Lung (tissue), 12 donors: ENCODE data around the gene KCNMA1. TPM values are rescaled to one million over a fixed set of nuclear protein-coding genes. Genes with fewer than 3 reads are reported as not detected.
A peak's percentile ranks its signal among the peaks of the same experiment; 100 is the strongest.

Experiments used
- ATAC-seq: fragments of 200-7000 bp; cut with Tn5 transposase; one replicate; pipeline ENCODE4 v1.9.1; 2020; ENCODE audit warnings: moderate number of reproducible peaks; ENCODE audit not compliant: insufficient read depth, low FRiP score
- DNase-seq, 3 donors: peaks; one replicate each; pipeline ENCODE4 v3.0.0-alpha.2; 2013 to 2017
- H3K27ac ChIP-seq, 2 donors: one replicate each; pipeline ENCODE4 v1.5.1; 2013; ENCODE audit warnings: mild to moderate bottlenecking in 2 of 2, moderate library complexity in 2 of 2, control low read depth in 1 of 2, inconsistent platforms in 1 of 2, low read depth in 1 of 2, low read length in 1 of 2
- H3K27me3 ChIP-seq, 3 donors: one replicate each; pipeline ENCODE4 v1.5.1; 2013; ENCODE audit warnings: low read length in 2 of 3; ENCODE audit not compliant: control insufficient read depth in 3 of 3, insufficient read depth in 3 of 3
- H3K36me3 ChIP-seq, 4 donors: one replicate each; pipeline ENCODE4 v1.5.1; 2013; ENCODE audit warnings: low read length in 4 of 4, mild to moderate bottlenecking in 1 of 4, moderate library complexity in 1 of 4; ENCODE audit not compliant: control insufficient read depth in 4 of 4, insufficient read depth in 4 of 4
- H3K4me1 ChIP-seq, 5 donors: one replicate each; pipeline ENCODE4 v1.5.1; 2013; ENCODE audit warnings: low read length in 5 of 5, mild to moderate bottlenecking in 2 of 5, moderate library complexity in 1 of 5; ENCODE audit not compliant: control insufficient read depth in 5 of 5, insufficient read depth in 5 of 5
- H3K4me3 ChIP-seq: one replicate; pipeline ENCODE4 v1.5.1; 2013; ENCODE audit warnings: mild to moderate bottlenecking, control low read depth, moderate library complexity
- H3K9ac ChIP-seq, 2 donors: one replicate each; pipeline ENCODE4 v1.5.1; 2013; ENCODE audit warnings: low read length in 2 of 2, control low read depth in 1 of 2; ENCODE audit not compliant: insufficient read depth in 1 of 2
- H3K9me3 ChIP-seq, 4 donors: one replicate each; pipeline ENCODE4 v1.5.1; 2013; ENCODE audit warnings: low read length in 3 of 4, mild to moderate bottlenecking in 1 of 4, moderate library complexity in 1 of 4; ENCODE audit not compliant: control insufficient read depth in 4 of 4, insufficient read depth in 3 of 4
- WGBS, 2 donors: extraction: QIAGEN DNeasy Blood & Tissue Kit; methylation state at CpG; one replicate each; pipeline ENCODE4 v1.1.7; 2013; 5-methylcytosine and 5-hydroxymethylcytosine counted together
- polyA plus RNA-seq, 2 donors: library from polyadenylated mRNA; stranded (reverse); fragments of 200-250 nt; gene quantifications; one replicate each; pipeline ENCODE4 v1.2.1, GENCODE V29; 2013
- total RNA-seq, 2 donors: library from RNA; depleted of rRNA in 1 of 2; stranded (reverse); fragments of >200 nt in 1 of 2; gene quantifications; one replicate each; pipeline ENCODE4 v1.2.1, GENCODE V29; 2014 to 2021
- TF ChIP-seq, protein P1 (sequence below): IDR thresholded peaks from 2 replicates; pipeline ENCODE4 v1.5.1; 2012; ENCODE audit warnings: mild to moderate bottlenecking; ENCODE audit errors: control extremely low read depth, extremely low read depth
- donor health status: control.
- donor health status: control.
- donor health status: Bipolar disorder and iron deficiency.
- donor health status: healthy.
- donor health status: DM: yes; HTN: yes; CAD: no.

The KCNMA1 gene
- total and polyA plus RNA-seq, 4 donors, result 3.8 to 13.0 (median 5.5) TPM

DNA sequence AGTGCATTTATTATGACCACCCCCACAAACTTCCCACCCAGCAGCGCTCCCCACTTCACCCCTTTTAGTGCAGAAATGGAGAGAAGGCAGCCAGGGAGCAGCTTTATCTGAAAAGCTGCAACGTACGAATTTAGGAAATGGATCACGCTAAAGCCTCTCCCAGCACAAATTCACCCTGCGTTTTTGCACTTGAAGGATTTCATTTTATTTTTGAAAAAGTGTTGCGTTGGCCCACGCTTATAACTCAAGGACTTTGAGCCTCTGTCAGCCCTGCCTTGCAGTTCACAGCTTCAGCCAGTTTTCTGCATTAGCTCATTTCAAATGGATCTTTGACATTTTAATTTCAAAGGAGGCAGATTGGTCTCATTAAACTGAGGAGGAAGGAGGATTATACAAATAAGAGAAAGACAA lies 556.1 kb downstream of the KCNMA1 start:
- peak in 1 of 3 donors; percentile 40 for DNase-seq
- Histone ChIP-seq H3K4me3 (no peak overlapping the region), H3K4me1 (peaks cover 0 to 56% (median 4%) of the 10 kb centered on the region in 5 donors), H3K27ac (no peak overlapping the region), H3K9me3 (no peaks in the 10 kb centered on the region), H3K36me3 (no peaks in the 10 kb centered on the region), H3K27me3 (no peaks in the 10 kb centered on the region), H3K9ac (no peak overlapping the region)
- 68 to 78% methylated on average over 7 of the region's 7 CpGs for WGBS, 2 donors
- TF ChIP-seq, protein P1, sequence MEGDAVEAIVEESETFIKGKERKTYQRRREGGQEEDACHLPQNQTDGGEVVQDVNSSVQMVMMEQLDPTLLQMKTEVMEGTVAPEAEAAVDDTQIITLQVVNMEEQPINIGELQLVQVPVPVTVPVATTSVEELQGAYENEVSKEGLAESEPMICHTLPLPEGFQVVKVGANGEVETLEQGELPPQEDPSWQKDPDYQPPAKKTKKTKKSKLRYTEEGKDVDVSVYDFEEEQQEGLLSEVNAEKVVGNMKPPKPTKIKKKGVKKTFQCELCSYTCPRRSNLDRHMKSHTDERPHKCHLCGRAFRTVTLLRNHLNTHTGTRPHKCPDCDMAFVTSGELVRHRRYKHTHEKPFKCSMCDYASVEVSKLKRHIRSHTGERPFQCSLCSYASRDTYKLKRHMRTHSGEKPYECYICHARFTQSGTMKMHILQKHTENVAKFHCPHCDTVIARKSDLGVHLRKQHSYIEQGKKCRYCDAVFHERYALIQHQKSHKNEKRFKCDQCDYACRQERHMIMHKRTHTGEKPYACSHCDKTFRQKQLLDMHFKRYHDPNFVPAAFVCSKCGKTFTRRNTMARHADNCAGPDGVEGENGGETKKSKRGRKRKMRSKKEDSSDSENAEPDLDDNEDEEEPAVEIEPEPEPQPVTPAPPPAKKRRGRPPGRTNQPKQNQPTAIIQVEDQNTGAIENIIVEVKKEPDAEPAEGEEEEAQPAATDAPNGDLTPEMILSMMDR, result no peak
- ATAC-seq, result no peak

DNA sequence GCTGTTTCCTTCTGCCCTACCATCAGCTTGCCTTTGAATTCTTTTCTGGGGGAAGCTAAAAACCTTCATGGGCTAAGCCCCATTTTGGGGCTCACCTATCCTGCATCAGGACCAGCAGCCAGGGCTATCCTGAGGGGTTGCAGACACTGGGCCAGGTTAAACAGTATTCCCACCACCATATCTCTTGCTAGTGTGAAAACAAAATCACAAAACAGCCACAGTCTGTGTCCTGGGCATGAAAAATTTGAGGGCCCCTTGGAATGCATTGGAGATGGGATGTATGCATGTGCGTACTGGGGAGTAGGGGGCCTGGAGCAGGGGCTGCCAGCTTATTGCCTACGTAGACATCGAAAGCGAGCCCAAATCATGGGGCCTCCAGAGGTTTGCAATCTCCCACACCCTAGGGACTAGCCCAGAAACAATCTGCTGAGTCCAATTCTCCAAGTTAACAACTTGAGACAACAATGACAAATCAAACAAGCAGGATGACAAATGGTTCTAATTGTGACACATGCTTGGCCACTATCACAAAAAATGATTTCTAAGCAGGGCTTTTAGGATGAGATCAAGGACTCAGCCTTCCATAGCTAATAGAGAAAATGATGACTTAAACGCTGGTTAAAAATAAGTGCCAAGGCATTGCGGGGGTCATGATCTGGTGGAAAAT lies 557.1 kb downstream of the KCNMA1 start:
- Histone ChIP-seq H3K27me3 (no peaks in the 10 kb centered on the region), H3K9me3 (no peaks in the 10 kb centered on the region), H3K4me3 (no peak overlapping the region), H3K9ac (no peak overlapping the region), H3K4me1 (peaks cover 0 to 61% (median 4%) of the 10 kb centered on the region in 5 donors), H3K36me3 (no peaks in the 10 kb centered on the region), H3K27ac (no peak overlapping the region)
- ATAC-seq (no peak), DNase-seq (no peak)
- TF ChIP-seq, protein P1, result no peak
- WGBS, 2 donors, result 89 to 91% methylated on average over 6 of the region's 6 CpGs

GRCh38 chr10:77079592-77080300 lies 557.9 kb downstream of the KCNMA1 start:
- TF ChIP-seq, protein P1, result no peak
- H3K9me3 ChIP-seq, result no peaks in the 10 kb centered on the region
- H3K4me1 ChIP-seq, result peaks cover 0 to 58% (median 7%) of the 10 kb centered on the region in 5 donors
- no peaks in the 10 kb centered on the region for H3K27me3 ChIP-seq
- ATAC-seq (no peak), DNase-seq (no peak)
- H3K9ac ChIP-seq, result no peak overlapping the region
- 48 to 69% methylated on average over 3 of the region's 3 CpGs for WGBS, 2 donors
- no peaks in the 10 kb centered on the region for H3K36me3 ChIP-seq
- no peak overlapping the region for H3K27ac ChIP-seq
- H3K4me3 ChIP-seq, result no peak overlapping the region
